ENCODE measurements around the gene CABYR.

The CABYR gene

DNA sequence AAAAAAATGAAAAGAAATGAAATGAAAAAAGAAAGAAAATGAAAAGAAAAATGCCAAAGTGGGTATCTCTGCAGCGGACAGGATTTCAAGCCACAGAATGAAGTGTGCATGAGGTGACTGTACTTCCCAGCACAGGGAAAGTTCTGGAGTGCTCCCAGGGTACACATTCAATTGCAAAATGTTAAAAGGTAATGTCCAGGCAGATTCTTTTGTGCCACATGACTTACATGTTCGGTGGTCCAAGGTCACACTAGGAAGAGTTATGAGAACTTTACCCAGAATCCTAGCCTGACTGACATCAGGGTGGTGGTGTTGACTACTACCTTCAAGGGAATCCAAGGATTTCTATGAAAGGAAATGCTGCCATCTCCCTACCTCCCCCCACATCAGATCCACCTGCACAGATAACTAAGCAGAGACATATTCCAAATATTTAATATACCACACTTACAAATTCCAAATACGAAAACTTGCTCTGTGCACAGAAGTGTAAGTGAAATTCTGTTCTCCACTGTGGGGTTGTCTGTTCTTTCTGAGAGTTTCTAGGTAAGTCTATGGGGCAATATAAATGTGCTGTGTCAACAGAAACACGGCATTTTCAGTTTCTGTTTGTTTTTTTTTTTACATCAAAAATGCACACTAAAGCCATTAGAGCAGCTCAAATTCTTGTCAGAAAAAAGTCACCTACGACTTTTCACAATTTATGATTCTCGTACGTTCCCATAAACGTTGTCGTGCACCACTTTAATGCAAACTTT, 56.6 kb downstream of the CABYR start:
- no peak for DNase-seq

GRCh38 chr18:24196764-24197163, 57.9 kb downstream of the CABYR start:
- DNase-seq: no peak

GRCh38 chr18:24197412-24197811, 58.5 kb downstream of the CABYR start:
- DNase-seq: no peak

GRCh38 chr18:24198461-24198860, 59.6 kb downstream of the CABYR start:
- DNase-seq: no peak

DNA sequence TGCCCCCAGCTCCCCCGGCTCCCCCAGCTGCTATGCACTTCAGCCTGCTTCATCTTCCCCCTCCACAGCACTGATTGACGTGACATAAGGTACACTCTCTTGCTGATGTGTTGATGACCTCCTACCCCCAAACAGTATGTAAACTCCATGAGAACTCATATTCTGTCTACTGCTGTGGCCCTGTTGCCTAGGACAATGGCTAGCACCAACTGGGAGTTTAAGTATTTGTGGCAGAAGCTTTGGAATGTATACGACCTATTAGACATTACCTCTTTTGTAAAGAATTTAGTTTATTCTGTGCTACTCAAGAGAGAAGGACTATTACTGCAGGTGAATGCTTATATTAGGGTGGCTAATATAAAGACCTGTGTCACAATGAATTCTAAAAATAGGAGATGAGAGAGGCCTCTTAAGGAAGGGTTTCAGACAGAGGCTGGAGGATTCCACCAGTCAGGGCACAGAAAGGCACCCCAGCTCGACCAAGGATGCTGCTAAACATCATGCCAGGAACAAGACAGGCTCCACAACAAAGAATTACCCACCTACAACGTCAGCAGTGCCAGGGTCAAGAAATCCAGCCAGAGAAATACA, 60.6 kb downstream of the CABYR start:
- no peak for DNase-seq

- no peak for DNase-seq
Measured at GRCh38 chr18:24200494-24201290, 61.8 kb downstream of the CABYR start.

DNA sequence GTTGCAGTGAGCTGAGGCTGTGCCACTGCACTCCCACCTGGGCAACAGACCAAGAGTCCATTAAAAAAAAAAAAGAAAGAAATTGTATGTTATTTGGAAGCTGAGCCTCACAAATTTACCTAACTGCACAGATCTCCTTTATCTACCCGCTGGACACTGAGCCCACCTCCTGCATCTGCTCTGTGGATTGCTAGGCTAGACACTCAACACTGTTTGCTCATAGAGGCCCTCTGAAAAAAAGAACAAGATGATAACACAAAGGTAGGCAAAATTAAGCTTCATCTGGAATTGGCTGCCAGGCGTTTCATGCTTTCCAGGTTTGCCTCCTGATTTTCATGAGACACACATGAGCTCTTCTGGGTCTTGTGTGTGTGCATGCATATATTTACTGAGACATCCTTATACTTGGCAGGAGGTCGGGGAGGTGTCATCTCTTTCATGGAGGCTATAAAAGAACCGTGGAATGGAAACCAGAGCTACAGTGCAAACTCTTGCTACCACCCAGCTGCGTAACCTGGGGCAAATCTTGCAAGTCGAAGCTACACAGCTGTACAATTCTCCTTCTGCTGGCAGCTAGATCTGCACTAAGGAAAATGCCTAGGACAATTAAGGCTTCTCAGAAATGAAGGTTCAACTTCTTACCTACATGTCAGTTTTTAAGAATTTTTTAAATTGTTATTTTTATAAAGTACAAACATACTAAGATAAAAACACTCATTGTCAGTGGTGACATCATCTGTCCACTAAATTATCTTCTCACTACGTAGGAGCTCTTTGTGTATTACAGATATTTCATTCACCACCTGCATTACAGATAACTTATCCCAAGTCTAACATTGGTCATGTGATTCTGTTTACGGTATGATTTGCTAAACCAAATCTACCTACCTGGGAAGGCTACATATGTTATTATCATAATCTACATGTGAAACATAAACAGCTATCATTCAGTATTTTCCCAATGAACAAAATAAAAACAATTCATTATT, 63.1 kb downstream of the CABYR start:
- no peak for DNase-seq

GRCh38 chr18:24204904-24205303, 66.0 kb downstream of the CABYR start:
- no peak for DNase-seq

DNA sequence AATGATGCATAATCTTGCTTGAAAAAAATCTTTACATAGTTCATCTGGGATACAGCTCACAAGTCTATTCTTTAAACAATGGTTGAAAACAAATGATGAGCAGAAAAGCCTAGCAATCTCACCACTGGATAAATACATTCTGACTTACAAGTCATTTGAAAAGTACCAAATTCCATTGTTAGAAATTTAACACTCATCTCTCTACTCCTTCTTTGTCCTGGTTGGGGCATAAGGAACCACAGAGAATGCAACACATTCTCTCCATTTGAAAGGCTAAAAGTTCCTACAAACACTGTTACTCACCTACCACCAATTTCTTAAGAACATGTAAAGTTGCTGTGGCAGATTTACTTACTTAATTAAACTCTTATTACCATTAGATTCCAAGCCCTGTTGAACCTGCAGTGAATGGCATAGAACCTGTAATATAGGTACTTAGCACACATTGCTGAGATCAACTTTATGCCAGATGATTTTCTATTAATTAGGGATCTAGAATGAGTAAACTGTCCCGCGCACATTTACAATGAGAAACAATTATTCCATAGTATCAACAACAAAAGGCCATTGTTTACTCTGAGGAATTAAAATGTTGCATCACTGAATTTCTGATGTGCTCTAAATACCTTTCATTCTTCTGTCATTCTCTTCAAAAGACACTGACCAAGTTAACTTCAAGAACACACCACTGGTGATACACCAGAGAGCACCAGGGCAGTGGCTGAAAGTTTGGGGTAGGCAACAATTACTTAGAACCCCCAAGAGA, 69.6 kb downstream of the CABYR start:
- DNase-seq: no peak

- DNase-seq: no peak
Measured at GRCh38 chr18:24209558-24209957, 70.7 kb downstream of the CABYR start.
